NCI-H2081 treated with DMSO at 0.1 percent for 48 hours (cell line): ENCODE data around the gene CUEDC2.

Source experiments
- DNase-seq: peaks from one replicate; lab custom pipeline; 2025; lab: John Stamatoyannopoulos, UW

Gene CUEDC2

GRCh38 chr10:102432162-102432950 is at the start of gene CUEDC2:
Gene CUEDC2, minus strand, starts transcription at chr10:102432574. Its CDS starts 7,386 bp downstream, at chr10:102425188.
- DNase-seq: peak; percentile 57

- no peak for DNase-seq
Measured at GRCh38 chr10:102480396-102480795, 48.0 kb upstream of the CUEDC2 start.

- no peak for DNase-seq
Measured at GRCh38 chr10:102479651-102480050, 47.3 kb upstream of the CUEDC2 start.

GRCh38 chr10:102476466-102477141 is 44.2 kb upstream of the CUEDC2 start:
- no peak for DNase-seq

GRCh38 chr10:102475451-102476040 is 43.2 kb upstream of the CUEDC2 start:
- no peak for DNase-seq

- DNase-seq: no peak
Measured at GRCh38 chr10:102473445-102474331, 41.3 kb upstream of the CUEDC2 start.

GRCh38 chr10:102470579-102471546 is 38.5 kb upstream of the CUEDC2 start:
- DNase-seq: no peak

- DNase-seq: no peak
Measured at GRCh38 chr10:102468683-102469082, 36.3 kb upstream of the CUEDC2 start.

GRCh38 chr10:102467971-102468438 is 35.6 kb upstream of the CUEDC2 start:
- no peak for DNase-seq

GRCh38 chr10:102467318-102467717 is 34.9 kb upstream of the CUEDC2 start:
- DNase-seq: no peak

- no peak for DNase-seq
Measured at GRCh38 chr10:102465466-102465865, 33.1 kb upstream of the CUEDC2 start.

- DNase-seq: no peak
Measured at GRCh38 chr10:102463983-102464382, 31.6 kb upstream of the CUEDC2 start.

GRCh38 chr10:102462512-102463054 is 30.2 kb upstream of the CUEDC2 start:
- DNase-seq: no peak

GRCh38 chr10:102461187-102462054 is 29.0 kb upstream of the CUEDC2 start:
- DNase-seq: peak; percentile 27

- DNase-seq: no peak
Measured at GRCh38 chr10:102460836-102461186, 28.4 kb upstream of the CUEDC2 start.

GRCh38 chr10:102458656-102459055 is 26.3 kb upstream of the CUEDC2 start:
- DNase-seq: no peak

- DNase-seq: no peak
Measured at GRCh38 chr10:102457591-102458150, 25.3 kb upstream of the CUEDC2 start.

GRCh38 chr10:102455893-102456471 is 23.6 kb upstream of the CUEDC2 start:
- no peak for DNase-seq
